Endothelial cell of umbilical vein (primary cell): ENCODE measurements around the gene EPSTI1.

Source experiments
- CTCF ChIP-seq, 2 donors: IDR thresholded peaks; 1 replicate in 1 of 2; 2 replicates in 1 of 2; pipeline ENCODE4 v1.5.1; 2011; ENCODE audit warnings: low read length in 2 of 2, mild to moderate bottlenecking in 2 of 2, moderate library complexity in 2 of 2, control low read depth in 1 of 2, inconsistent platforms in 1 of 2, low read depth in 1 of 2; ENCODE audit not compliant: insufficient read depth in 1 of 2; ENCODE audit errors: extremely low read depth in 1 of 2
- EZH2 ChIP-seq: IDR thresholded peaks from 2 replicates; pipeline ENCODE4 v1.6.1; 2012; ENCODE audit warnings: borderline replicate concordance, low read depth, mild to moderate bottlenecking, moderate library complexity, low read length, inconsistent platforms; ENCODE audit not compliant: severe bottlenecking
- MYC ChIP-seq: IDR thresholded peaks from one replicate; pipeline ENCODE4 v1.6.1; 2011; ENCODE audit warnings: mild to moderate bottlenecking, low read depth, low read length
- POLR2A ChIP-seq: IDR thresholded peaks from 2 replicates; pipeline ENCODE4 v1.6.1; 2012; ENCODE audit warnings: low read depth, mild to moderate bottlenecking, control low read depth, low read length

GRCh38 chr13:42926555-42926954 lies 65.5 kb downstream of the EPSTI1 start:
- TF ChIP-seq MYC = no peak
- no peak for TF ChIP-seq CTCF (IDR thresholded peaks at IDR 0.05; ENCODE audit: extremely low read depth in 1 of 2, insufficient read depth in 1 of 2, low read depth in 1 of 2, low read length in 2 of 2)
- TF ChIP-seq POLR2A = no peak
- TF ChIP-seq EZH2 = no peak
